Mammary epithelial cell (primary cell): Measurements from ENCODE around the gene ITPR3.

Experiments
- EZH2 ChIP-seq: IDR thresholded peaks from 2 replicates; pipeline ENCODE4 v1.6.1; 2012; ENCODE audit warnings: low read length, inconsistent platforms, borderline replicate concordance
- TF ChIP-seq, protein P1 (sequence below), 2 donors: IDR thresholded peaks in 1 of 2; conservative IDR thresholded peaks in 1 of 2; 2 replicates each; pipeline ENCODE4 v1.5.1; 2011 to 2012; ENCODE audit warnings: inconsistent platforms in 2 of 2, low read length in 2 of 2, mild to moderate bottlenecking in 2 of 2, control low read depth in 1 of 2, low read depth in 1 of 2; ENCODE audit not compliant: insufficient read depth in 1 of 2; ENCODE audit errors: extremely low read depth in 1 of 2

DNA sequence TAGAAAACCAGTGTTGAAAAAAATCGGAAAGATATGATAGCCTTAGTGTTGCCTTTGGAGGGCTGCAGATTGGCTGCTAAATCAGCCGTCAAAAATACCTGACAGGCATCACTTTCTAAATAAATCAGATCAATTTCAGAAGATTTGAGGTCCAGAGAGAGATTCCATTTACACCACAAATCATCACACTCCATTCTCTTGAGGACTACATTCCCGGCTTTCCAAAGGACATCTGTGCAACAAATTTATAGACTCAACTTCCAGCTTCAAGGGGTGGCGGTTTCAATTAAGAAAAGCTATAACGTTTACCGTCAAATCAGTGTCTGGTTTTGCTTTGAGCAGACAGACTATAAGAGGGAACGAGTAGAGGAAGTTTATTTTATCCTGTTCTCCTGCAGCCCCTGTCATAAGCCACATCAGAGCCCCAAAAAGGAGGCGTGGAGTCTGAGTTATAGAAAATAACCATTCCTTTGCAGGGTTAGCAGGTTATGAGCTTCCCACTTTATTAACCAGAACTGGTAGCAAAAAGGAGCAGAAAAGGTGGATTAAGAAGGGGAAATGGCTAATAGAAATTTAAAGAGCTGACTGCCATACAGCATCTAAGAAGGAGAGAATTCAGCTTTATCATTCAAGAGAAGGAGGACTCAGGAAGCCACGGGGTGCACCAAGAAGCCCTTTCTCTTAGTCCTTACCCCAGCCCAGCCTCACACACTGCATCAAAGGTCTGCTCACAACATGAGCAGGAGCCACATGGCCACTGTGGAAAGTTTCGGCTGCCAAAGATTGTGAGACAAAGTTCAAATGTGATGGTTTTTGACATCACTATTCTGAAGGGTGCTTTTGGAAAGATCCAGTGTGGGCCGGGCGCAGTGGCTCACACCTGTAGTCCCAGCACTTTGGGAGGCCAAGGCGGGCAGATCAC is 103.2 kb downstream of the ITPR3 start:
- TF ChIP-seq, protein P1, sequence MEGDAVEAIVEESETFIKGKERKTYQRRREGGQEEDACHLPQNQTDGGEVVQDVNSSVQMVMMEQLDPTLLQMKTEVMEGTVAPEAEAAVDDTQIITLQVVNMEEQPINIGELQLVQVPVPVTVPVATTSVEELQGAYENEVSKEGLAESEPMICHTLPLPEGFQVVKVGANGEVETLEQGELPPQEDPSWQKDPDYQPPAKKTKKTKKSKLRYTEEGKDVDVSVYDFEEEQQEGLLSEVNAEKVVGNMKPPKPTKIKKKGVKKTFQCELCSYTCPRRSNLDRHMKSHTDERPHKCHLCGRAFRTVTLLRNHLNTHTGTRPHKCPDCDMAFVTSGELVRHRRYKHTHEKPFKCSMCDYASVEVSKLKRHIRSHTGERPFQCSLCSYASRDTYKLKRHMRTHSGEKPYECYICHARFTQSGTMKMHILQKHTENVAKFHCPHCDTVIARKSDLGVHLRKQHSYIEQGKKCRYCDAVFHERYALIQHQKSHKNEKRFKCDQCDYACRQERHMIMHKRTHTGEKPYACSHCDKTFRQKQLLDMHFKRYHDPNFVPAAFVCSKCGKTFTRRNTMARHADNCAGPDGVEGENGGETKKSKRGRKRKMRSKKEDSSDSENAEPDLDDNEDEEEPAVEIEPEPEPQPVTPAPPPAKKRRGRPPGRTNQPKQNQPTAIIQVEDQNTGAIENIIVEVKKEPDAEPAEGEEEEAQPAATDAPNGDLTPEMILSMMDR (conservative IDR thresholded peaks at IDR 0.05 in 1 of 2, IDR thresholded peaks at IDR 0.05 in 1 of 2; ENCODE audit: extremely low read depth in 1 of 2, insufficient read depth in 1 of 2, low read depth in 1 of 2, low read length in 2 of 2) = no peak
- TF ChIP-seq EZH2 = no peak
